HG02852 (cell line): Measurements from ENCODE around the gene RNU5B-1.

ENCODE experiments used
- ATAC-seq: cut with Tn5 transposase; IDR thresholded peaks from one replicate; pipeline ENCODE4 v1.9.1; 2021; ENCODE audit warnings: mild to moderate bottlenecking, moderate library complexity; ENCODE audit not compliant: unreplicated experiment

The RNU5B-1 gene

DNA sequence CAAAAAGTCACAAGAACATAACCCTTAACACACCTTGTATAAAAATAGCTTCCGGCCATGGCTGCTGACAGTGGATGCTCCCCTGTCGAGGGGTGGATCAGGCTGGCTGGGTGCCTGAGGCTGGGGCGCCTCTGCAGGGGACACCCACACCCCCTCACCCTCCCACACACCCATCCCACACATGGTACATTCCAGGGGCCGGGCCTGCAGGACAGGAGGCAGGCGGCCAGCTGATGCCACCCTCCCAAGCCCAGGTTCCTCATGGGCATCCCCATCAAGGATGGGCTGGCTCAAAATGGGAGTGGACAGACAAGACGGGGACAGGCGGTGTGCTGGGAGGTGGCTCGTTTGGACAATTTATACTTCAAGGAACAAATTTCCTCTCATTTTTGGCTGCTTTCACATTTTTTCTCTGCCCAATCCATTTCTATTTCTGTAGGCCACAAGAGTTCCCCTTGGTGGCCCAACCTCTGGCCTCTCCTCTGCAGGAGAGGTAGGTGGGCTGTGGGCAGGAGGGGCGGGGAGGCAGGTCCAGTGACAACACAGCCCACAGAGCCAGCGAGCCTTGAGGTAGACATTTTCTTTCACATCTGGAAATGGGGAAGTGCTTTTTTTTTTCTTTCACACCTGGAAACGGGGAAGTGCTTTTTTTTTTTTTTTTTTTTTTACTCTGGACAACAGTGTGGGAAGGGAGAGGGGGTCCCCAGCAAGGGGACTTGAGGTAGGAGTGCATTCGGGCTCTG lies 23.3 kb downstream of the RNU5B-1 start:
- ATAC-seq: no peak

DNA sequence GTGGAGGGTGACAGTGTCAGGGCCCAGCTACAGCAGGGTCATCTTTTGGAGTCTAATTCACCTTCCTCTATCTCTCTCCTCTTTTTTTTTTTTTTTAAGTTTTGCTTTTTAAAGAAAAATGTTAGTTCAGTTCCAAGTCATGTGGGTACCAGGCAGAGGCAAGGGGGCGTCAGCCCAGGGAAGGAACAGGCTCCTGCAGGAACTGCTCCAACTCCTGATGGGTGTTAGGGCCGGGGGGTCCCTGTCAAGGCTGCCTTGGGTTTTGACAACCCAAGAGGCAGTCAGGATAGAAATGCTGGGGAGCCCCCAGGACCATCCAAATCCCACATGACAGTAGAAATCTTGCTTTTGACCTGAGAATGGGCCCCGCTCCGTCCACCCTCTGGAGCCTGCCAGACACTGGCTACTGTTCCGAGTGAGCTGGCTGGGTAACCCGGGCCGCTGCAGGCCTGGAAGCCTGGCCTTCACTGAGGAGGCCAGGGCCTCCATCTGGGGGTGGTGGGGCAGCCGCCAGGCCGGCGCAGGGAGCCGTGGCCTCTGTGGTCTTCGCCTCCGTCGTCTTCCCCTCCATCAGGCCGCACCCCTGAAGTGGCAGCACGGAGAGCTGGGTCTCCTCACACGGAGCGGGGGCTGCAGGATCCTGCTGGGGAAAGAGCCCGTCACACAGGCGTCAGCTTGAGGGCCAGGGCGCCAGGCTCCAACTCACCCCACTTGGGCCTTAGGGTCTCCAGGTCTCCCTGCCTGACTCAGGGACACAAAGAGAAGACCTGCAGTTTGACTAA lies 24.2 kb downstream of the RNU5B-1 start:
- no peak for ATAC-seq

DNA sequence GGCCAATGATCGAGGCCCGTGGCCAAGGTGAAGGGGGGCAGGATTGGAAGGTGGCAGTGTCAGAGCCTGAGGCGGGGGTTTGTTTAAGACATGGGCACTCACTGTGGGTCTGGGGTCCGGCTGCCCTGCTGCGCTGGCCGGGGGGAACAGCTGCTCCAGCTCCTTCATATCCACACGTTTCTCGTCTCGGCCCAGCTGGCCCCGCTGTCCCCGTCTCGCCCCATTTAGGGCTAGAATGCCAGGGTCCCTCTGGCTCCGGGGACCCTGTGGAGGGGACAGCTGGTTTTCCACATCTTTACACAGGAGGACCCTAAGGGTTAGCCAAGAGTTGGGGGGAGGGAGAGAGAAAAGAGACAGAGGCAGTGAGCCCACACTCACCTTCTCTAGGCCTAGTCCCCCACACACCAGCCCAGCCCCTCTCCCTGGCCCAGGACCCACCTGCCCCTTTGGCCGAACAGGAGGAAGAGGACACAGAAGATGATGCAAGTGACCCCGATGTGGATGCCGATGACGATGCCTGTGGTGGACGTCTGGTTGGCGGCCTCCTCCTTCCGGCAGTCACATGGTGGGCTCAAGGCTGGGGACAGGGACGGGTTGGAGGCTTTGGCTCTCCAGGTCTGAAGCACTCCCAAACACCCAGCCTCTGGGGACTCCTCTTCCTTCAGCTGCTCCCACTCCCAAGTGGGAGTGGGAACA lies 25.0 kb downstream of the RNU5B-1 start:
- ATAC-seq: no peak

DNA sequence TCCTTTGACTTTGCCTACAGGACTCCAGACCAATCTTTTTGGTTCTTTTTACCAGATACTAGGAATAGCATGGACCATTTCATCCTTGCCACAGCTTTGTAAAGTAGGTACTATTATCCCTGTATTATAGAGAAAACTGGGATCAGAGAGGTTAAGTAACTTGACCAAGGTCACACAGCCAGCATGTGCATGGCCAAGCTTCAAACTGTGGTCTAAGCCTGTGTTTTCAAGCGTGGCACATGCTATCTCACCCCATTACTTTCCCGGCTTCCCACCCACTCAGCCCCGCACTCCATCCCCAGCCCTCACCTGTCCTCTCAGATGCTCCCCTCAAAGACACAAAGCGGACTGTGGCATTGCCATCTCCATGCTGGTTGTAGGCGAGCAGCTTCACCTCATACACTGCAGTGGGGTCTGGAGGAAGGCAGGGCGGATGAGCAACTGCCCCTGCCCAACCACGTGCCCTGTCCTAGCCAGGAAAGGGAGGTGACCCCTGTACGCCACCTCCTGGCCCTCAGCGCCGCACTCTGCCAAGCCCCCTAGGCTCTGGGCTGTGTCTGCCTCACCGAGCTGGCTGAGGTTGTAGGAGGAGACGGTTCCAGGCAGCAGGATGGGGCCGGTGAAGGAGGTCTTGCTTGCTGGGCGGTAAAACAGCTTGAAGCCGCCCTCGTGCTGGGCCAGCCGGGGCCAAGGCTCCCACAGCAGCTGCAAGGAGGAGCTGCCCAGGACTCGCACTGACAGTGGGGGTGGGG lies 25.7 kb downstream of the RNU5B-1 start:
- no peak for ATAC-seq

DNA sequence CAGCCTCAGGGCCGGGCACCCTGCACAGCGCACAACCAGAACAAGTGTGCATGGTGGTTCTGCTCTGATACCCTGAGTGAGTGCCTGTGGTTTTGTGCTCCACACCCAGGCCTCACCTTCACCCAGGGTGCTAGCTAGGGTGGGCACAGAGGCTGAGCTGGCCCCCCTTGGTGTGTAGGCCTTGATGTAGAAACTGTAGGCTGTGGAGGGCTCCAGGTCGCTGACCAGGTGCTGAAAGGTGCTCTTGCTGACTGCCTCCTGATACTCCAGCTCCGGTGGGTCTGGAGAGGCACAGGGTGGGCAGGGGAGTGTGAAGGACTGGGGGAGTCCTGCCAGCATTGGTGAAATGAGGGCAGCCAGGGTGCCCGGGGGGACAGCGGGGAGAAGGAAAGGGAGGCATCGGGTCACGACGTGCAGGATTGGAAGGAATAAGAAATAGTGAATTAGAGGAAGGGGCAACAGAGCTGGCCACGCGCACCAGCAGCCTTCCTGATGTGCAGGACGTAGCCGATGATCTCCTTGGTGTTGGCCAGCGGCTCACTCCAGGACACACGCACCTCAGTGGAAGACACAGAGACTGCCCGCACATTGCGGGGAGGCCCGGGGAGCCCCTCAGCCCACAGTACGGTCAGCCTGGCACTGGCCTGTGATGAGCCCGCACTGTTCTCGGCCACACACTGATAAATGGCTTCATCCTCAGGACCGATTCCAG lies 26.6 kb downstream of the RNU5B-1 start:
- ATAC-seq: no peak

DNA sequence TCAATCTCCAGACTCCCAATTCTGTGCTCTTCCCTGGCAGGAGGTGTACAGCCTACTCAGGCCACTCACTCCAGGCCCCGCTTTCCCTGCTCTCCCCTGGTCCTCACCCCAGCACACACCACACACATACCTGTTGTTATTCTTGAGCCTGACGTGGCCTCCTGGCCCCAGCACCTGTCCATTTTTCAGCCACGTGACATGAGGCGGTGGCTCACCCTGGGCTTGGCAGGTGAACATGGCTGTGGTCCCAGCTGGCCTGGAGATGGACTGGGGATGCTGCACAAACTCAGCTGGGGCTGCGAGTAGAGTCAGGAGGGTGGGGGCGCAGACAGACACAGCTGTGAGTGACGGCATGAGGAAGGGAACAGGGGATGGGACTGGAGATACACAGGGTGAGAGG lies 27.3 kb downstream of the RNU5B-1 start:
- ATAC-seq: no peak

DNA sequence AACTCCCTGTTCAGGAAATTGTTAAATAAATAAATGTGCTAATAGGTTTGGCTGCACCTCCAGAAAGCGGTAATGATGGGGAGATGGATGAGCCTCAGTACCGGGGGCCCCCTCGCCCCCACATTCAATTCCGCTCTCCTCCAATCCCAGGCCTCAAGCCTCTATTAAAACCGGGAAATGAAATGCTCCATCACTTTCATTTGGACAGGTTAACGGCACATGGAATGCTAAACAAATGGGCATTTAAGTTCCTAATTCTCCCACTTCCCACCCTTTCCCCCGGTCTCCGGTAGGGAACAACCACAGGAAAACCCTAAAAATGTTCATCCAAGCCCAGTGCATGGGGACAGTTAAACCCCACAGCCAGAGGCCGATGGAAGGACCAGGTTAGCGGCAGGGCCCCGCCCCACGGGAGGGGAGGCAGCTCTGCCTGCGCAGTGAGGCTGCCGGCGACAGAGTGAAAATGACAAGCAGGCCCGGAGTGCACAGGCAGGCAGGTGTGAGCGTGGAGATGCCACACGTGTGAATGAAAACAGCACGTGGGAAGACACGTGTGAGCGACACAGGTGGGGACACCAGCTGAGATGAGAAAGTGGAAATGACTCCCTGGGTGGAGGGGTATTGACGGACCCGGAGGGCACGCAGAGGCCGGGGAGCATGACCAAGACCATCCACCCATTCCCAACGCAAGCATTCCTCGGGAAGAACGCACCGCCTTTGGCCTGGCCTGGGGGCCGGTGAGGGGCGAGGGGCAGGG lies 28.1 kb downstream of the RNU5B-1 start:
- no peak for ATAC-seq

DNA sequence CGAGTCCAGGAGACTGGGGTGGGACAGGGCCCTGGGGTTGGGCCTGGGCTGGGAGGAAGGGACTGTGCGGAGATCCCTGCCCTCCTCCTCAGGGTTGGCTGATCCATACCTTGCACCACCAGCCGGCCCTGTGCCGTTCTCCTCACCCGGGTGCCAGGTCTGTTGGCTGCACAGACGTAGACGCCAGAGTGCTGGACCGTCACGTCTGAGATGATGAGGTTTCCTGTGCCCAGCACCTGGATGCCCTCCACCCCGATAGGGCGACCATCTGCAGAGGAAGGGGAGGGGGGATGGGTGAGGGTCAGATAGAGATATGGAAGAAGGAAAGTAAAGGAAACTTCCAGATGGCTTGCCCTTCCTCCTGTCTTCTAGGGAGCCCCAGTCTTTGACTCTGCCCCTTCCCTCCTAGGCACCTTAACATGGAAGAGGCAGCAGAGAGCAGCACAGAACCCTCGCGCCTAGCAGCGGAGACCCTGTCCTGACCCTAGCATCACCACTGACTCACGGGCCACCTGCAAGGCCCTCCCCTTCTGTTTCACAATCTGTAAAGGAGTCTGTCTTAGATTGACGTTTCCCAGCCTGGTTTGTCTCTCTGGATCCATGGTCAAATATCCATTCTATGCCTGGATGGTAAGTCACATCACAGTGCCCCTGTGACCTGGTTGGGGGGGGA lies 28.8 kb downstream of the RNU5B-1 start:
- no peak for ATAC-seq

DNA sequence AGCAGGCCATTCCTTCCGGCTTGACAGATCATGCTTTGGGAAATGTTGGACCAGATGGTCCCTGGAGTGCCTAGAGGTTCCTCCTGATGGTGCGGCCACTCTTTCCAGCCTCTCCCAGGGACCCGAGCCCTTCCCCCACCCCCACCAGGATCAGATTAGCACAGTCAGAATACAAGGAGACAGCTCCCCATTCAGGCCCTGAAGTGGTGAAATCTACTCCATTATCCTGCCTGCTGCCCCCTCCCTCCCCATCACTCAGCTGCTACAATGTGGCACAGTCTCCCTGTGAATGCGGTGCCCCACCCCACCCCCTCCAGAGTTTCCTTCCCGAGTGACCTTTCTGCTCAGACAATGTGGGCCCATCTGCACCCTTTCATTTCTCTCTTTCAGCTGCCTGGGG lies 29.4 kb downstream of the RNU5B-1 start:
- ATAC-seq: no peak

DNA sequence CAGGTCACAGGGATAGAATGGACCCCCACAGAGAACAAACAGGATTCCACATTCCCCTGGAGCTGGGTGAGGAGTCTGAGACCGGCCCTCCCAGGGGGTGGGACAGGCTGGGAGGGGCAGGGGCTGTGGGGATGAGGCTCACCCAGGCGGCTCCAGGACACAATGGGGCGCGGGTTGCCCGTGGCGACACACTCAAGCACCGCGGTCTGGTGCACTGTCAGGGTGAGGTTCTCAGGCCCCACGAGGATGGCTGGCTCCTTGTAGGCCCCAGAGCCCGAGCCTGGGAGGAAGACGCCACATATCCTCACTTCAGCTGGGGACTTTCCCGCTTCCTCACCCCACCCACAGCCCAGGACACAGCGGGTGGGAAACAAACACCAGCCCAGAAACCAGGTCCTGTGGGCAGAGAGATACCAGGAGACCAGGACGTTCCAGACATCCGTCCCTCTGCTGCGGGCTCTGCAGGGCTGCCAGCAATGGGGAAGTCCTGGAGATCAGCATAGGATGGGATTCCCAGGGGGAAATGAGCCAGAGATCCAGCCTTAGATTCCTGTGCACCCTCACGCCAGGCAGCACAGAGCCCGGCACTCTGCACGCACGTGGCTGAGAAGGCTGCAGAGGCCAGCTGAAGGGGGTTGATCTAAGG lies 30.2 kb downstream of the RNU5B-1 start:
- no peak for ATAC-seq

DNA sequence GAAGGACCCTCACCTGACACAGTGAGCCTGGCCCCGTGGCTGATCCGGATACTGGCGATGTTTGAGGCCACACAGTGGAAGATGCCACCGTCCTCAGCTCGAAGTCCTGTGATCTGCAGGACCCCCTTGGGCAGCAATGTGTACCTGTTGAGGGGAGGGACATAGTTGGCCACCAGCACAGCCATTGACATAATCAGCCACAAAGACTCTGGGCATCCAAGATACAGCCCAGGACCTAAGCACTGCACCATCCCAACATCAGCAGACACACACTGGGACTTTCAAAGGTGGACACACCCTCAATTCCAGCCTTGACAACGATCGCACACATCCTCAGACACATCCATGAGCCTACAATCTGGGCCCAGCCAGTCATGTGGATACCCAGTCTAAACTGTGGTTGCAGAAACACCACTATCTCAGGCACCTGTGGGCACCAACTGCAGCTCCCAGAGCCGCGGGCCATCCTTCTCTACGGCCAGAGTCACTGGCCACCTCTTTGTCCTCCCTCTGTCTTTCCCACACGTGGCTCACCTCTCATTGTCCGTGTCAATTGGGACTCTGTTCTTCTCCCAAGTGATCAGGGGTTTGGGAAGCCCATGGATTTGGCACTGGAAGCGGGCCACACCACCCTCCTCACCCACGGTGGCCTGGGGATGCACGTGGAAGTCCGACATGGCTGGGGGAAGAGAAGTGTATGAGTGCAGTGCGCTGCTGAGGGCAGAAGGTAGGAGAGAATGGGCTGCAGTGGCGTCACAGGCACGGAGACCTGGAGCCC lies 31.0 kb downstream of the RNU5B-1 start:
- no peak for ATAC-seq

DNA sequence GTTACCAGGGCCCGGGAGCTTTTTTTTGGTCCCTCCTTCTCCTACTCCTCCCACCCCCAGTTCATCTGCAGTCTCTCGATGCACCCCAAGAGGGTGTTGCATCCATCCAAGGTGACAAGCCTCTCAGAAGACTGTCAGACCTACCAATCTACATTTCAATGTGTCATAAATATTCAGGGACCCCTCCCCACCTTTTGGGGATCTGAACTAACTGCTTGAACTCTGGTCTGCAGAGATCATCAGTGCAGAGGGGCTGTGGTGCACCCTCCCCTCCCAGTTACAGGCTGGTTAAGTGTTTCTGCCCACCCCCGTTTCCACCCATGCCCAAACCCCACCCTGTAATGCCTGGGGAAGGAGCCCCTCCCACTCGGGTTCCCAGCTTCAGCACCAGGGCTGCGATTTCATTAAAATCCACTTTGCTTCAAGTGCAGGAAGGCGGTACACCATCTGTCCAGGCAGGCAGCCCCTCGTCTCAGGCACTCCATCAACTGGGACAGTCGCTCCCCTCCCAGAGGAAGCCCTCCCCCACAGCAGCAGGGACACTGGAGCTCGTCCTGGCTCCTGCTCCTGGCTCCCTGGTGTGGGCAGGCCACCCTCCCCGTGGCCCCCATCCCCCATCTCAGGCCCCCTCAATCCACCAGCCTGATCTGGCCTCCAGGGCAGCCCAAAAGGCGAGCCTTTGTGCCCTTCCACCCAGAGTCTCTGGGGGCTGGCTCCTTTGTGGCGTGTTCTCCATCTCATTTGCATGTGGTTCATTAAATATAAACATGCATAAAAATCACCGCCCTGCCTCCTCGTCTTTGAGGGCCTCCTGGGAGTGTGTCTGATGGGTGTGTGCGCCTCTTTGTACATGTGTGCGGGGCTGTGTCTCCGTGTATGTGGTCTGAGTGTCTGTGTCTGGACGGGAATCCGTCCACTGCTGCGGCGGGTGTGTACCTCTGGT lies 32.3 kb downstream of the RNU5B-1 start:
- no peak for ATAC-seq

DNA sequence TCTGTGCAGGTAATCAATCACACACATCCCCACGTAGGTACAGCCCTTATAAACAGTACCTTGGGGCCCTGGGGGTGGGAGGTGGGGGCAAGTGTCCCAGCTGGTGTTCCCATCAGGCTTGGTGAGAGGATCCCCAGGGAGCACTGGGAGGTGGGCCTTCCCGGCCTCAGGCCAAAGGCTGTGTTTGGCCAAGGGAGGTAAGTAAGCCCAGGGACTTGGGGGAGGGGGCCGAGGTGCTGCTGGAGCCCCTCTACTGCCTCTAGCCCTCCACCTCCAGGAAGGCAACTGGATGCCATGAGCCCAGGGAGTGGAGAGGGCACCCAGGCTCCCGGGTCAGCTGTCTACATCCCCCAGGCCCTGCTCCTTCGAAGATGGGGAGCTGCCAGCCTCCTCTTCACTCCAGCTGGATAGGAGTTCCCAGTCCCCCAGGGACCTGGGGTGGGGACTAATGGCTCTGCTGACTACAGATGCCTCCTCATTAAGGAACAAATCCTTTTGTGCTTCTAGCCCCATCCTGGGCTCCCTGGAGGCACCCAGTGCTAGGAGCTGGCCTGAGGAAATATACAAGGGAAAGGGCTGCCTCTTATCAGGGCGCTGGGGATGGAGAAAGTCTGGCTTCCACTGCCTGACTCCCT lies 33.1 kb downstream of the RNU5B-1 start:
- ATAC-seq: no peak

DNA sequence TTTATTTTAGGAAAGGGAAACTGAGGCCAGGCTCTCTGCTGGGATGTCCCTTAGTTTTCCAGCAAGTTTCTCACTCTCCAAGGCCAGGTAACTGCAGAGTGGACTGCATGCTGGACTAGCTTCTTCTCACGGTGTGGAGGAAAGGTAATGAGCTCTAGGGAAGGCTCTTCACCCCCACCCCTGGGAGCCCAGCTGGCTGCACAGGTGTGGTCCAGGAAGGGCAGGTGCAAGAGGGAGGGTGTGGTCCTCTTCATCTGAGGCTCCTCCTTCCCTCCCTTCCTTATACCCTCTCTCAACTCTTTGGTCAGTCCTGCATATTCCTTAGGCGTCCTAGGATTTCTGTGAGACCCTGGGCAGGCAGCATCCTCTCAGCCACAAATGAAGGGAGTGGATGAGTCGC lies 33.9 kb downstream of the RNU5B-1 start:
- ATAC-seq: no peak

DNA sequence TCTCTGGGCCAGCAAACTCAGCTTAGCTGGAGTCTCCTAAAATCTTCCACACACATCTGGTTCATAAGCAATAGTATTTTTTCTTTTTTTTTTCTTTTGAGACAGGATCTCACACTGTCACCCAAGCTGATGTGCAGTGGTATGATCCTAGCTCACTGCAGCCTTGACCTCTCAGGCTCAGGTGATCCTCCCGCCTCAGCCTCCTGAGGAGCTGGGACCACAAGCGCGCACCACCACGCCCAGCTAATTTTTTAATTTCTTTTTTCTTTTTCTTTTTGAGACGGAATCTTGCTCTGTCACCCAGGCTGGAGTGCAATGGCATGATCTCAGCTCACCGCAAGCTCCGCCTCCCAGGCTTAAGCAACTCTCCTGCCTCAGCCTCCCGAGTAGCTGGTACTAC lies 34.3 kb downstream of the RNU5B-1 start:
- no peak for ATAC-seq

DNA sequence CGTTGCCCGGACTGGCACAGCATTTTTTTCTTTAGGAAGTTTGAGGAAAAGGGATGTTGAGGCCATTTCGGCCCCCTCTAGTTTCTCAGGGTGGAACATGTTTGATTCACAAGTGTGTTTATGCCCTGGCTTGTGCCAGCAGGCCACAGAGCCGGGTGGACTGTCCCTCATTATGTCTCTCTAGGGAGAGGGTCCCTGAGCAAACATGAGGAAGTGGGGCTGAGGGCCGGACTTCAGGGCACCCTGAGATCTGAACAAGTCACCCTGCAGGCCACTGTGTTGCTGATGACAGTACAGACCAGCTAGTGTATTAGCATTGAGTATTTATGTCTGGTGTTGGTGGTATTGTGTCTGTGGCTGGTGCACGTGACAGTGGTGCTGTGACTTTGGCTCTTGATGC lies 34.9 kb downstream of the RNU5B-1 start:
- ATAC-seq: no peak
